ENCODE measurements around the gene NUDT6. TPM values are rescaled to one million over a fixed set of nuclear protein-coding genes. Genes with fewer than 3 reads are reported as not detected.

The NUDT6 gene
- total and polyA plus RNA-seq, 9 donors = 6.6 to 9.4 (median 7.9) TPM

DNA sequence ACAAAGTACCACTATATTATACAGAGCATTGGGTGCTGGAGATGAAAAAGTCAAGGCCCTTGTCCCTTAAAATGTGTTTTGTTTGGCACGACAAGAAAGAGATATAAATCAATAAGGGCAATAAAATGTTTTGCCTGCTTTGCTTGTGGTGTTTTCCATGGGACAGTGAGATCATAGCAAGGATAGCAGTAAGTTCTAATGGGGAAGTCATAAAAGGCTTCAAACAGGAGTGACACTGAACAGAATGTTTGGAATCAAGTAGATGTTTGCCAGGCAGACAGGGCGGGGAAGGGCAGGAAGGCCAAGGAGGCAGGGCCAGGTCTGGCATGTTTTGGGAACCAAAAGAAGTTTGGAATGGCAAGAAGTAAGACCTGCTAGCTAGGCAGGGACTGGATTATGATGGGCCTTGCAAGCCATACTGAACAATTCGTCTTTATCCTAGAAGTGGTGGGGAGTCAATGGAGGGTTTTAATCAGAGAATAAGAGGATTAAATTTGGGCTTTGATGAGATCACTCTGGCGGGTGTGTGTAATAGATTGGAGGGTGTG lies 79.3 kb downstream of the NUDT6 start:
- Histone ChIP-seq H3K27me3 (ENCODE audit: control insufficient read depth, insufficient read depth, low read length) (no peaks in the 10 kb centered on the region), H3K36me3 (ENCODE audit: control insufficient read depth, insufficient read depth, low read length) (peaks cover 11% of the 10 kb centered on the region), H3K27ac (ENCODE audit: low read length) (no peak overlapping the region), H3K9me3 (replicated peaks; ENCODE audit: control insufficient read depth, low read depth, low read length) (no peaks in the 10 kb centered on the region), H3K4me1 (ENCODE audit: control insufficient read depth, insufficient read depth, low read length) (no peaks in the 10 kb centered on the region), H3K4me3 (ENCODE audit: low read length) (no peak overlapping the region)
- no peak for DNase-seq
- WGBS (ENCODE audit: insufficient coverage) = 70% methylated on average over 4 of the region's 4 CpGs

Other genes with a start within 250 kb of the NUDT6 start
- 3.9 TPM for gene BBS12, start 189.9 kb downstream of the NUDT6 start, total RNA-seq
- gene BBS12, start 189.9 kb downstream of the NUDT6 start, polyA plus RNA-seq (ENCODE audit: insufficient read depth in 1 of 8, insufficient read length in 8 of 8, low replicate concordance in 1 of 8) = 1 to 10 TPM; 3.4 to 5.0 (median 3.8) TPM
- 8.9 TPM for gene FGF2, start 95.8 kb downstream of the NUDT6 start, total RNA-seq
- 10 to 100 TPM in 2 of 8 donors, 1 to 10 TPM in 6; 6.5 to 11.4 (median 8.3) TPM for gene FGF2, start 95.8 kb downstream of the NUDT6 start, polyA plus RNA-seq (ENCODE audit: insufficient read depth in 1 of 8, insufficient read length in 8 of 8, low replicate concordance in 1 of 8)